ENCODE data around the gene DHRS7B. TPM values are rescaled to one million over a fixed set of nuclear protein-coding genes. Genes with fewer than 3 reads are reported as not detected.
"Not testable (repeated sequence)": the region's sequence is repeated elsewhere in the genome, so short reads cannot be mapped to it uniquely, and the experiment has no call there.

The DHRS7B gene
- total and polyA plus RNA-seq, 4 donors: 19.4 to 55.6 (median 31.7) TPM

GRCh38 chr17:21105064-21105894 is 21.5 kb upstream of the DHRS7B start:
- Histone ChIP-seq H3K27ac (ENCODE audit: low read depth in 1 of 2, low read length in 1 of 2) (no peak overlapping the region), H3K4me1 (ENCODE audit: control insufficient read depth in 5 of 5, insufficient read depth in 5 of 5, low read length in 5 of 5) (no peaks in the 10 kb centered on the region), H3K9ac (ENCODE audit: insufficient read depth in 1 of 2, low read length in 2 of 2) (no peak overlapping the region), H3K9me3 (ENCODE audit: control insufficient read depth in 4 of 4, insufficient read depth in 3 of 4, low read length in 3 of 4) (no peaks in the 10 kb centered on the region), H3K4me3 (no peak overlapping the region), H3K36me3 (ENCODE audit: control insufficient read depth in 4 of 4, insufficient read depth in 4 of 4, low read length in 4 of 4) (no peaks in the 10 kb centered on the region), H3K27me3 (ENCODE audit: control insufficient read depth in 3 of 3, insufficient read depth in 3 of 3, low read length in 2 of 3) (no peaks in the 10 kb centered on the region)
- WGBS, 2 donors: 72 to 80% methylated on average over 5 of the region's 5 CpGs
- no peak for ATAC-seq (ENCODE audit: insufficient read depth, low FRiP score)
- no peak for DNase-seq
- no peak for TF ChIP-seq CTCF (IDR thresholded peaks at IDR 0.05; ENCODE audit: control extremely low read depth, extremely low read depth)

DNA sequence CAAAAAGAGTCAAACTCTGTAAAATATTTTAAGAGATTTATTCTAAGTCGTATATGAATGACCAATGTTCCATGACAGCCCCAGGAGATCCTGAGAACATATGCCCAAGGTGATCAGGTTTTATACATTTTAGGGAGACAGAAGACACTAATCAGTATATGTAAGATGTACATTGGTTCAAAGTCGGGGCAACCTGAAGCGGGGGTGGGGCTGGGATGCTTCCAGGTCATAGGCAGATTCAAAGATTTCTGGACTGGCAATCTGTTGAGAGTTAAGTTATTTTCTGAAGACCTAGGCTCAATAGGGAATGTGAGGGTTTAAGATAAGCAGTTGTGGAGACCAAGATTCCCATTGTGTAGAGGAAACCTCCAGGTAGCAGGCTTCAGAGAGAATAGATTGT is 20.4 kb upstream of the DHRS7B start:
- H3K27ac ChIP-seq (ENCODE audit: low read depth in 1 of 2, low read length in 1 of 2): no peak overlapping the region
- TF ChIP-seq CTCF (IDR thresholded peaks at IDR 0.05; ENCODE audit: control extremely low read depth, extremely low read depth): no peak
- H3K27me3 ChIP-seq (ENCODE audit: control insufficient read depth in 3 of 3, insufficient read depth in 3 of 3, low read length in 2 of 3): peaks cover 0 to 2% (median 0%) of the 10 kb centered on the region in 3 donors
- H3K9me3 ChIP-seq (ENCODE audit: control insufficient read depth in 4 of 4, insufficient read depth in 3 of 4, low read length in 3 of 4): no peaks in the 10 kb centered on the region
- DNase-seq (no peak), ATAC-seq (ENCODE audit: insufficient read depth, low FRiP score) (no peak)
- H3K4me1 ChIP-seq (ENCODE audit: control insufficient read depth in 5 of 5, insufficient read depth in 5 of 5, low read length in 5 of 5): no peaks in the 10 kb centered on the region
- 93 to 98% methylated on average over 3 of the region's 3 CpGs for WGBS, 2 donors
- no peak overlapping the region for H3K9ac ChIP-seq (ENCODE audit: insufficient read depth in 1 of 2, low read length in 2 of 2)
- H3K36me3 ChIP-seq (ENCODE audit: control insufficient read depth in 4 of 4, insufficient read depth in 4 of 4, low read length in 4 of 4): no peaks in the 10 kb centered on the region
- H3K4me3 ChIP-seq: no peak overlapping the region

GRCh38 chr17:21107067-21107650 is 19.6 kb upstream of the DHRS7B start:
- not testable (repeated sequence) for H3K9ac ChIP-seq (ENCODE audit: insufficient read depth in 1 of 2, low read length in 2 of 2); ATAC-seq (ENCODE audit: insufficient read depth, low FRiP score); DNase-seq; H3K27ac ChIP-seq (ENCODE audit: low read depth in 1 of 2, low read length in 1 of 2); H3K4me3 ChIP-seq; H3K4me1 ChIP-seq (ENCODE audit: control insufficient read depth in 5 of 5, insufficient read depth in 5 of 5, low read length in 5 of 5); H3K9me3 ChIP-seq (ENCODE audit: control insufficient read depth in 4 of 4, insufficient read depth in 3 of 4, low read length in 3 of 4); H3K36me3 ChIP-seq (ENCODE audit: control insufficient read depth in 4 of 4, insufficient read depth in 4 of 4, low read length in 4 of 4); H3K27me3 ChIP-seq (ENCODE audit: control insufficient read depth in 3 of 3, insufficient read depth in 3 of 3, low read length in 2 of 3)
- WGBS, 2 donors: 83 to 91% methylated on average over 7 of the region's 7 CpGs

GRCh38 chr17:21108651-21109050 is 18.1 kb upstream of the DHRS7B start:
- no peak for ATAC-seq (ENCODE audit: insufficient read depth, low FRiP score)
- Histone ChIP-seq H3K4me3 (no peak overlapping the region), H3K27me3 (ENCODE audit: control insufficient read depth in 3 of 3, insufficient read depth in 3 of 3, low read length in 2 of 3) (peaks cover 0 to 2% (median 0%) of the 10 kb centered on the region in 3 donors), H3K9me3 (ENCODE audit: control insufficient read depth in 4 of 4, insufficient read depth in 3 of 4, low read length in 3 of 4) (no peaks in the 10 kb centered on the region), H3K27ac (ENCODE audit: low read depth in 1 of 2, low read length in 1 of 2) (no peak overlapping the region), H3K36me3 (ENCODE audit: control insufficient read depth in 4 of 4, insufficient read depth in 4 of 4, low read length in 4 of 4) (no peaks in the 10 kb centered on the region), H3K9ac (ENCODE audit: insufficient read depth in 1 of 2, low read length in 2 of 2) (no peak overlapping the region), H3K4me1 (ENCODE audit: control insufficient read depth in 5 of 5, insufficient read depth in 5 of 5, low read length in 5 of 5) (no peaks in the 10 kb centered on the region)
- DNase-seq: no peak
- WGBS, 2 donors: 84 to 89% methylated on average over 3 of the region's 3 CpGs
- TF ChIP-seq CTCF (IDR thresholded peaks at IDR 0.05; ENCODE audit: control extremely low read depth, extremely low read depth): no peak
